Stimulated activated CD4-positive, alpha-beta T cell treated with anti-CD3 and anti-CD28 coated beads, Interleukin-1b, Interleukin-23, amount 100 ng/mL, for 48 hours (primary cell): ENCODE data around the gene ATL1.

Source experiments
- DNase-seq: peaks from one replicate; pipeline ENCODE4 v3.0.0-alpha.2; 2020

The ATL1 gene

GRCh38 chr14:50559990-50560930 lies at the start of gene ATL1:
Gene ATL1 (plus strand): TSS chr14:50560145. CDS start chr14:50560266, 121 bp downstream.
- DNase-seq = peak; percentile 38

- no peak for DNase-seq
Observed at GRCh38 chr14:50510157-50510556, 49.8 kb upstream of the ATL1 start.

DNA sequence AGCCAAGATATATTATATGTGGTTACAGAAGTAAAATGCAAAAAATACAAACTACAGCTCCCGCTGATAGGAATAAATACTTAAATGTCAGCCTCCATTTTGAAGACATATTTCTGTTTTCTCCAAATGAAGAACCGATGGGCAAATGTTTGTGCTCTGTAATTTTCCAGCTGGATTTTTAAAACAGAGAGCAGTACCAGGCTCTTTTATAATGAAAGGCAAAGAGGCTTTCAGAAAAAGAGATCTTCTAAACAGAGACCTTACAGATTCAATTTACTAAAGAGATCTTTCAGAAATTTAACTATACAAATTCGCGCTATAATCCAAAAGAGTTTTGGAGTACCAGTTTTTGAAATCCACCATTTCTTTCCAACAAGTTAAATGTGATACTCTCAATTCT lies 47.5 kb upstream of the ATL1 start:
- no peak for DNase-seq

GRCh38 chr14:50516091-50516490 lies 43.9 kb upstream of the ATL1 start:
- no peak for DNase-seq

DNA sequence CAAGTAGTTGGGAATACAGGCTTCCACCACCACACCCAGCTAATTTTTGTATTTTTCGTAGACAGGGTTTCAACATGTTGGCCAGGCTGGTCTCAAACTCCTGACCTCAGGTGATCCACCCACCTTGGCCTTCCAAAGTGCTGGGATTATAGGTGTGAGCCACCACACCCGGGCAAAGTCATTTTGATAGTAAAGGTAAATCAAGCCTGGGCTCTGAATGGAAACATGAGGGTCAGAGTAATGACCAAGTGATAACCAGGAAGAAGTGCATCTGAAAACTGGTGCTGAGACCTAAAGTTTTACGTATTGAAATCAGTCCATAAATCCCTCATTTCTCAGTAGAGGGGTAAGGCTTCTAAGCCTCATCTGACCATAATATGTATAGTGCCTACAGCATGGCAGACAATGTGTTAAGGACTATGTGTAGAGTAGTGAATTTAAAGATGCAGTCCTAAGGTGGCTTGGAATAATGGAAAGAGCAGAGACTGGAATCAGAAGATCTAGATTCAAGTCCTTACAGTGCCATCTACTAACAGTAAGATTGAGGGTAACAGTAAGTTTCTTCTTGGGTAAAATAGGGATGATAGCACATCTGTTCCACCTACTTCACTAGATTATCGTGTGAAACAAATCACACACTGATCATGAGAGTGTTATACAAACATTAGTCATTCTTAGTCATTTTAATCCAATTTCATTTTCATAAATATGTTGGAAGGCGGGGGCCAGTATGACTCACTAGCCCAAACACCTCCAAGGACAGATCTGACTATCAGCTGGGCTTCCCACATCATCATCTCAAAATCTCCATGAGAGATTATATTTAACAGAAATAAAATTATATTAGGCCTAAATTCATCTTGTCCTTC lies 38.8 kb upstream of the ATL1 start:
- peak; percentile 80 for DNase-seq

DNA sequence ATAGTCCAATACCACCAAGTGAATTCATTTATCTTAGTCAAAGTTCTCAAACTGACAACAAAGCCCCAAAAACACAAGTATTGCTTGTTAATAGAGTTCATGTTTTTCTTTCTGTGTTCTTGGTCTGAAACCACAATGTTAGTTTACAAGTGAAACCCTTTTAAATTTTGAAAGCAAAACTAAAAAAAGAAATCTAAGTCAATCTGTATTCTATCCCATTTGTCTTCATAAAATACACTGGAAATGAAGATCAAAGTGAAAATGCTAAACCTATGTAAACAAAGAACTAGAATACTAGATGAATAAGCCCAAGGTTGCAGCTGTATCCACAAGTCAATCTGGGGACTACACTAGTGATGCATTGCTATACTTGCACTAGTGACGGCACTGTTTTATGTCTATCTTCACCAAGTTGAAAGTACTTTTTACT lies 38.0 kb upstream of the ATL1 start:
- DNase-seq = no peak

GRCh38 chr14:50523271-50524041 lies 36.5 kb upstream of the ATL1 start:
- DNase-seq = no peak

- DNase-seq = no peak
Observed at GRCh38 chr14:50524060-50524459, 35.9 kb upstream of the ATL1 start.

GRCh38 chr14:50524731-50525515 lies 35.0 kb upstream of the ATL1 start:
- no peak for DNase-seq

GRCh38 chr14:50528000-50528399 lies 31.9 kb upstream of the ATL1 start:
- no peak for DNase-seq

DNA sequence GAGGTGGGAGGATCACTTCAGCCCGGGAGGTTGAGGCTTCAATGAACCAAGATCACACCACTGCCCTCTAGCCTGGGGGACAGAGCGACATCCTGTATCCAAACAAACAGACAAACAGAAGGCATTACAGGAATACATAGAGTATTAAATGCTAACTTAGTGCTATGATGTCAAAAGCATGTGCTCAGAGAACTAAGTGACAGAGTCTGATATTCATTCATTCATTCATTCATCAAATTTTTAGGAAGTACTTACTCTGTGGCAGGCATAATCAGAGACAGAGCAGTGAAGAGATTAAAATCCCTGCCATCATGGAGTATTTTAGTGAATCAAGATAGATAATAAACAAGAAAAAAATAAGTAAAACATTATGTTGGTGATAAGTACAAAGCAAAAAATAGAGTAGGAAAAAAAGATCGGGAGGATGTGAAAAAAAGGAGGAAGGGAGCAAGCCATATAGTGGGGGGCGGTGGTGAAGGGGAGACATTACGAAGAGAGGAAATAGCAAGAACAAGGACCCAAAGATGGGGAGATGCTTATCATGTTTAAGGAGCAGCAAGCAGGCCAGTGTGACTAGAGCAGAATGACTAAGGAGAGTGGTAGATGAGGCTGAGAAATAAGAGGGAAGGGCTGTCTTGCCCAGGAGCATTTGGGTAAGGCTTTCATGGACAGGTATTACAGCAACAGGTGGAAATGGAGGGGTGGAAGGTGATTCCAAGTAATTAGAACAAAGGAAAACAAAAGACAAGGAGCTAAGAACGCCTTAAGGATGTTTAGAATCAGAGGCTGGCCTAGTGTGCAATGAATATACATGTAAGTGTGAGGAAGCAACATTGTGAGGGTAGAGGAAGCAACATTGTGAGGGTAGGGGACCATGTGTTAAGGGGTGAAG lies 30.4 kb upstream of the ATL1 start:
- DNase-seq = no peak

GRCh38 chr14:50530358-50530757 lies 29.6 kb upstream of the ATL1 start:
- DNase-seq = no peak

- no peak for DNase-seq
Observed at GRCh38 chr14:50530794-50531365, 29.1 kb upstream of the ATL1 start.

DNA sequence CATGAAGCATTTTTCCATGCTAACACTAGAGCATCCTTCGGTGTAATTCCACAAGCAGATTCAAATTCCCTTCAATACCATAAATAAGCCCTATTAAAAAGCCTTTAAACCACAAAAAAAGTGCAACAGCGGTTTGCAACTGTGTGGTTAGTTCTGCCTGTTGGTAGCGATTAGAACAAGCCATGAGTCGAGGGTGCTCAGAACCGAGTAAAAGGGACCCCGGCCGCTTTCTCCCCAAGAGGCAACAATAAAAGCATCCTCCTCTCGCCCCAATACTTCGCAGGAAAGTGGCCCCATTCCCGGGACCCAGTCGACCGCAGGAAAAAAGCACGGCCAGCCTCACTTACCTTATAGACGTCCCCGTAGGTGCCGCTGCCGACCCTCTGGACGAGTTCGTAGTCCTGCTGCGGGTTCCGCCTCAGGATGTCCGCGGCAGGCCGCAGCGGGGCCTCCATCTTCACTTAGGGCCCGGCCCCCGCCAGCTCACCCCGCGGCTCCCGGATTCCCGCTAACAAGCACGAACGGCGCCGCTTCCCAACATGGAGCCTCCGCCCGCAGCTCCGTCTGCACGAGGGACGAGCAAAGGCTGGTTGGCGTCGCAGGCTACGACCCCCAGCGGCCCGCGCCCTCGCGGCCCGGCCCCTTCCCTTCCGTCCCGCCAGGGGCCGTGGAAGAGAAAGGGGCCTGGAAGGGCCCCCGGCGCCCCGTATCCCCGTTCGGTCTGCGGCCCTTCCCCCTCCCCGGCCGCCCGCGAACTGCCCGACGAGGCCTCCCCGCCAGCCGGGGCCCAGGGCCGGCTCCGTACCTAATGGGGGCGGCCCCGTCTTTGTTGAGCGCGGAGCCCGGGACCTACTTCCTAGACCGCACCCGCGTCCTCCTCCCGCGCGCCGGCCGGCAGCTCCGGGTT lies 28.1 kb upstream of the ATL1 start:
- peak; percentile 6 for DNase-seq

DNA sequence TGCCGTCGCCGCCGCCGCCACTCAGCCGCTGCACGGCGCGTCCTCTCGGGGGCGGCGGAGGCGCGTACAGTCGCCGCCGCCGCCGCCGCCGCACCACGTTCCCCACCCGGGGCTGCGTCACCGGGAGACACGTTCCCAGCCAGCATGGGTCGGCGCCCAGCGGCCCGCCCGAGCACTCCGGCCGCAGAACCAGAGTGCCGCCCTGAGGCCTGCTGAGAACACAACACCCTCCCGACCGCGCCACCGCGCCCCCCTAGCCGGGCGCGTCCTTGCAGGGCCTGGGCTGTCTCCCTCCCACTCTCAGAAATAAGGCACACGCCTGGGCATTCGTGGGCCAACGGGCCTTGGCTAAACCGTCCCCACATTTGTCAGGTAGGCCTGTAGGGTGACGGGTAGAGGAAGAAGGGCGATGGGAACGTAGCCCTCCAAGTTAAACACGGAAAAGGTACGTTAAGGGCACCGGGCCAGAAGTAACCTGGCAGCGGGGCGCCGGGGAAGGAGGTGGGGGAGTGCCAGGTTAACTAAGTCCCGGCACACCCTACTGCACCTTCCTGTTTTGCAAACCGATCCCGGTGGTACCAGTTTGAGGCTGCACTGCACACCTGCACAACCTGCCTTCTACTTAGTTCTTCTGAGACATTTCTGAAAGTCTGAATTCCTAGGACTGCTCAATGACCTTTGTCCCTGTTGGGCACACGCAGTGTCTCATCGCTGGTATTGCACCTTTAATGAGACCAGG lies 27.3 kb upstream of the ATL1 start, which contains the start of gene MAP4K5:
Gene MAP4K5, minus strand, starts transcription at position 68 of the 739 bp plus-strand sequence. CDS start 520 bp downstream, outside the sequence.
- peak; percentile 90 for DNase-seq

- DNase-seq = no peak
Observed at GRCh38 chr14:50533241-50533705, 26.7 kb upstream of the ATL1 start.

DNA sequence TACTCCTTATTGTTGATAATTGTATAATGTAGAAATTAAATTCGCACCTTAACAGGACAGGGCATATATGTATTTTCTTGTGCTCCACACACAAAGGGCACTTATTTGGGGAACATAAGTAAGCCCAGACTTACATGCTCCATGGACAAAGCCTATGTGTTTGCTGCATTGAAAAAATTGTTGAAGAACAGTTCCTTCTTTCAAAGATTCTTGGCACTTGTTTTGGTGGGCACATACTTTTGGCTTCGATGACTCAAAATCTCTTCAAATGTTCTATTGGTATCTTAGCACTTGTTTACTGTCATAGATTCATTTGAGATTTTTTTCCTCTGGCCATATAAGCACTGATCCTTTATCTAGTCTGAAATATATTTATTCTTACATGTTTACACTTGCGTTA lies 26.1 kb upstream of the ATL1 start:
- DNase-seq = no peak

- no peak for DNase-seq
Observed at GRCh38 chr14:50534416-50534815, 25.5 kb upstream of the ATL1 start.
